Measurements from ENCODE around the gene KCNJ18.
"Not testable (repeated sequence)": the region's sequence is repeated elsewhere in the genome, so short reads cannot be mapped to it uniquely, and the experiment has no call there.

KCNJ18 gene

DNA sequence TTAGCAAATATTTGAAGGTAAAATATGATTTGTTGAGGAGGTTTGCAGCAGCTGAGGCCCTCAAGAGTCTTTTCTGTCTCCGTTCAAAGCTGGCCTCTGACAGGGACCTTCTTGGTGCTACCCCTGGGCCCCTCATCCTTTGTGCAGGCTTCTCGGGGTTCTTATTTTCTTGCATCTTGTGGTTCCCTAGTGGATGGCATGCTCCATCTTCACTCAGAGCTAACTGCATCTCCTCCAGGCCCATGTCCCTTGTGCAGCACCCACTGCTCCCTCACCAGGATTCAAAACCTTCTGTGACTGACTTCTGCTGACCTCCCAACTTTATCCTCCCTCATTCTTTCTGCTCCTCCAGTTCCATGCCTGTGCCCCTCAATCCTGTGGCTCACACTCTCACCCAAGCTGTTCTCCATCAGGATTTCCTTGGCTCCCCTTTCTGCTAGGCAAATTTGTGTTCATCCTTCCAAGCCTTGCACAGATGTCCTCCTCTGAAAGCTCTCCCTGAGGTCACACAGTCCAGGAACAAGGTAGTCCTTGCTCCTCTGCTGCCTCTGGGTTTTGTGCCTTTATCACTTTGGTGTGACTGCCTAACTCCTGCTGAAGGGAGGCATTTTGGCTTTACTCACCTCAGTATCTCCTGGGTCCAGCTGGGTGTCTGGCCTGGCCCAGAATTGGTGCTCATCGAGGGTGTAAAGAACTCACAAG, 25.5 kb upstream of the KCNJ18 start:
- H3K27me3 ChIP-seq (ENCODE audit: control insufficient read depth in 3 of 3, insufficient read depth in 3 of 3, low read depth in 1 of 3, low read length in 3 of 3); H3K36me3 ChIP-seq (replicated peaks in 1 of 2; ENCODE audit: control insufficient read depth in 2 of 2, insufficient read depth in 2 of 2, low read length in 2 of 2); H3K79me1 ChIP-seq (ENCODE audit: low read depth, low read length); H3K4me3 ChIP-seq (ENCODE audit: low read length in 2 of 2); H4K91ac ChIP-seq (ENCODE audit: low read depth, low read length, poor library complexity); H3K9me3 ChIP-seq (replicated peaks in 1 of 2; ENCODE audit: control insufficient read depth in 2 of 2, insufficient read depth in 1 of 2, low read depth in 1 of 2, low read length in 2 of 2); H2BK5ac ChIP-seq (ENCODE audit: low read length); H3K27ac ChIP-seq (replicated peaks; ENCODE audit: low read length); H2AK5ac ChIP-seq (ENCODE audit: low read depth, low read length); H2BK15ac ChIP-seq (ENCODE audit: low read length); H3K23ac ChIP-seq (ENCODE audit: low read depth, low read length, poor library complexity); H2BK12ac ChIP-seq (ENCODE audit: low read length); H3K14ac ChIP-seq (ENCODE audit: low read length); H4K8ac ChIP-seq (ENCODE audit: low read depth, low read length); DNase-seq (ENCODE audit: low spot score); H3K18ac ChIP-seq (ENCODE audit: low read length); H3K4me1 ChIP-seq (ENCODE audit: control insufficient read depth in 2 of 2, insufficient read depth in 1 of 2, low read depth in 1 of 2, low read length in 2 of 2); H2AFZ ChIP-seq (ENCODE audit: low read length); H3K9ac ChIP-seq (ENCODE audit: low read depth, low read length, poor library complexity); H3K4ac ChIP-seq (ENCODE audit: low read length); H2BK120ac ChIP-seq (ENCODE audit: low read depth, low read length); H3K4me2 ChIP-seq (ENCODE audit: insufficient read depth, low read length, poor library complexity, severe bottlenecking): not testable (repeated sequence)
- WGBS, 2 donors (ENCODE audit: extremely low coverage in 2 of 2, insufficient read length in 2 of 2, insufficient replicate concordance in 1 of 2), result no CpG with 5 or more reads among the region's 3 CpGs

DNA sequence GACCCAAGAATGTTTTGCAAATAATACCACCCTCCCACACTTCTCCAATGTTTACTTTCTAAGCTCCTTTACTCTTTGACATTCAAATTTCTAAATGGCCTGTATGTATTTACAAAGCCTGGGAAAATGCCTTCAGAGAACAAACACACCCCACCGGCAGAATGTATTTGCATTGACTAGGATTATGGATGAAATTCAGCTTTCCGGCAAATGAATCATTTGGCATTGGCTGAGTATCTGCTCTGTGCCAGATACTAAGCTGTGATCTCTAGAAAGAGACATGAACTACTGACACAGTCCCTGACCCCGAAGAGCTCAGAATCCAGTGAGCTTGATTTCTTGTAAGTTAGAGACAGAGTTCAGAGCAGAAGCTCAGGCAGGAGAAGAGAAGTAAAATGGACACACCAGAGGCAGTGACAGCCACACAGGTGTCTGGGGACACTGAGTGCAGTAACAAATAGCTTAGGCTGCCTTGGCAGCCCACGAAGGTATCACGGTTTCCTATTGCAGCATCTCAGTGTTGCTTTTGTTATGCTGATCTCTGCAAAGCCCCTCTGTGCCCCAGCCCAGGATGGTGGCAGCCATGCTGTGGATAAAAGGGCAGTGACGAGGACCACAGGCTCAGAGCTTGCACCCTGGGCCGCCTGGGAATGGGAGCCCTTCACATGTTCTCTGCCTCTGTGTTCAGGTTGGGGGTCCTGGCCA, 24.8 kb upstream of the KCNJ18 start:
- not testable (repeated sequence) for DNase-seq (ENCODE audit: low spot score); H2BK120ac ChIP-seq (ENCODE audit: low read depth, low read length); H2BK5ac ChIP-seq (ENCODE audit: low read length); H3K14ac ChIP-seq (ENCODE audit: low read length); H3K4me1 ChIP-seq (ENCODE audit: control insufficient read depth in 2 of 2, insufficient read depth in 1 of 2, low read depth in 1 of 2, low read length in 2 of 2); H4K8ac ChIP-seq (ENCODE audit: low read depth, low read length); H3K36me3 ChIP-seq (replicated peaks in 1 of 2; ENCODE audit: control insufficient read depth in 2 of 2, insufficient read depth in 2 of 2, low read length in 2 of 2); H3K23ac ChIP-seq (ENCODE audit: low read depth, low read length, poor library complexity); H3K18ac ChIP-seq (ENCODE audit: low read length); H3K4ac ChIP-seq (ENCODE audit: low read length); H3K79me1 ChIP-seq (ENCODE audit: low read depth, low read length); H3K4me3 ChIP-seq (ENCODE audit: low read length in 2 of 2); H4K91ac ChIP-seq (ENCODE audit: low read depth, low read length, poor library complexity); H2BK15ac ChIP-seq (ENCODE audit: low read length); H3K9me3 ChIP-seq (replicated peaks in 1 of 2; ENCODE audit: control insufficient read depth in 2 of 2, insufficient read depth in 1 of 2, low read depth in 1 of 2, low read length in 2 of 2); H3K27ac ChIP-seq (replicated peaks; ENCODE audit: low read length); H2BK12ac ChIP-seq (ENCODE audit: low read length); H3K27me3 ChIP-seq (ENCODE audit: control insufficient read depth in 3 of 3, insufficient read depth in 3 of 3, low read depth in 1 of 3, low read length in 3 of 3); H3K9ac ChIP-seq (ENCODE audit: low read depth, low read length, poor library complexity); H3K4me2 ChIP-seq (ENCODE audit: insufficient read depth, low read length, poor library complexity, severe bottlenecking); H2AFZ ChIP-seq (ENCODE audit: low read length); H2AK5ac ChIP-seq (ENCODE audit: low read depth, low read length)
- no CpG with 5 or more reads among the region's 7 CpGs for WGBS, 2 donors (ENCODE audit: extremely low coverage in 2 of 2, insufficient read length in 2 of 2, insufficient replicate concordance in 1 of 2)

DNA sequence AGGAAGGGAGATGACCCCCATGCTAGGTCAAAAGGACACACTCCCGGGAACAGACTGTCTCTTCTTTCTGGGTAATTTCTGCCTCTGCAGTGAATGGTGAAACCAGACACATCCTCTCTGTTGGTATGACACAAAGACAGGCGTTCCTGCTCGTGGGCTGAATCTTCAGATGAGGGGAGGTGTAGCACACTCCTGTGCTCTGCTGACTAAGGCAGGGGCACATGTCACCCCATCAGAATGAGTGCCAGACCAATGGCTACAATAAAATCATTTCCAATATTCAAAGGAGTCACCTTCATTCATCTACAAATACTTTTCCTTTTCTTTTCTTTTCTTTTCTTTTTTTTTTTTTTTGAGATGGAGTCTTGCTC, 24.2 kb upstream of the KCNJ18 start:
- H3K9ac ChIP-seq (ENCODE audit: low read depth, low read length, poor library complexity); H3K9me3 ChIP-seq (replicated peaks in 1 of 2; ENCODE audit: control insufficient read depth in 2 of 2, insufficient read depth in 1 of 2, low read depth in 1 of 2, low read length in 2 of 2); H2BK15ac ChIP-seq (ENCODE audit: low read length); H4K8ac ChIP-seq (ENCODE audit: low read depth, low read length); H2BK5ac ChIP-seq (ENCODE audit: low read length); H3K18ac ChIP-seq (ENCODE audit: low read length); H3K4me3 ChIP-seq (ENCODE audit: low read length in 2 of 2); H3K23ac ChIP-seq (ENCODE audit: low read depth, low read length, poor library complexity); H4K91ac ChIP-seq (ENCODE audit: low read depth, low read length, poor library complexity); H3K27me3 ChIP-seq (ENCODE audit: control insufficient read depth in 3 of 3, insufficient read depth in 3 of 3, low read depth in 1 of 3, low read length in 3 of 3); H2BK120ac ChIP-seq (ENCODE audit: low read depth, low read length); H3K14ac ChIP-seq (ENCODE audit: low read length); H3K4me1 ChIP-seq (ENCODE audit: control insufficient read depth in 2 of 2, insufficient read depth in 1 of 2, low read depth in 1 of 2, low read length in 2 of 2); H3K4ac ChIP-seq (ENCODE audit: low read length); H2AFZ ChIP-seq (ENCODE audit: low read length); H3K36me3 ChIP-seq (replicated peaks in 1 of 2; ENCODE audit: control insufficient read depth in 2 of 2, insufficient read depth in 2 of 2, low read length in 2 of 2); H3K79me1 ChIP-seq (ENCODE audit: low read depth, low read length); H2AK5ac ChIP-seq (ENCODE audit: low read depth, low read length); DNase-seq (ENCODE audit: low spot score); H3K27ac ChIP-seq (replicated peaks; ENCODE audit: low read length); H2BK12ac ChIP-seq (ENCODE audit: low read length); H3K4me2 ChIP-seq (ENCODE audit: insufficient read depth, low read length, poor library complexity, severe bottlenecking): not testable (repeated sequence)
- no CpG with 5 or more reads among the region's 3 CpGs for WGBS, 2 donors (ENCODE audit: extremely low coverage in 2 of 2, insufficient read length in 2 of 2, insufficient replicate concordance in 1 of 2)

DNA sequence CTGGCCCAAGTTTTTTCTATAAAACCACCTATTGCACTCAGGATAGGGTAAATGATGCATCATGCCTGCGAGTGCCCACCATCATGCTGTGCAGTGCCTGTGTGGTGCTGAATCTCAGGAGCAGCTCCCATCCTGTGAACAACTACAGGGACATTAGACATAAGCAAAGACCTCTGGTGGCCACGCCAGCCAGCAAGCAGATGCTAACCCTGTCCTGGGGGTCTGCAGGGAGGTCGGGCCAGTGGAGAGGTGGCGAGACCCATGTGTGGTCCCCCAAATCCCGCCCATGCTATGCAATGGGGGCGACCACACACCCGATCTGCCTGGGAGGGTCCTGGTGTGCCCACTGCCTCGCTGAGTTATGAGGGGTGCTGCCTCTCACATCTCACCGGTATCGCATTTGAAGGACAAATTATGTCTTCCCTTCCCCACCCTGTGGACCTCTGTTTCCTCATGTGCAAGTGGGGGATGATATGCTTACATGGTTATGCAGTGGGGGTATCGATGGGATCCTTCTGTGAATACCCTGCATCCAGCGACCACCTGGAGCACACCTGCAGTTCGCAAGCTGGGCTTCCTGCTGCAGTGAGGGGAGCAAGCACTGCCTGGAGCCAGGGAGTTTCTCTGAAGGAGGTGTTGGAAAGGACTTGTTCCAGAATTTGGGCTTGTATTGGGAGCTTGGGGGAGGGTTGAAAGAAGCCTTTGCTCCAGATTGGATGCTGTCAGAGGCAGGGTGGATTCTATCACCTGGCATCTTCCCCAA, 23.4 kb upstream of the KCNJ18 start:
- H3K23ac ChIP-seq (ENCODE audit: low read depth, low read length, poor library complexity); H2BK15ac ChIP-seq (ENCODE audit: low read length); H2BK5ac ChIP-seq (ENCODE audit: low read length); H3K4me1 ChIP-seq (ENCODE audit: control insufficient read depth in 2 of 2, insufficient read depth in 1 of 2, low read depth in 1 of 2, low read length in 2 of 2); DNase-seq (ENCODE audit: low spot score); H3K4me2 ChIP-seq (ENCODE audit: insufficient read depth, low read length, poor library complexity, severe bottlenecking); H3K36me3 ChIP-seq (replicated peaks in 1 of 2; ENCODE audit: control insufficient read depth in 2 of 2, insufficient read depth in 2 of 2, low read length in 2 of 2); H2BK12ac ChIP-seq (ENCODE audit: low read length); H3K4ac ChIP-seq (ENCODE audit: low read length); H3K9ac ChIP-seq (ENCODE audit: low read depth, low read length, poor library complexity); H3K4me3 ChIP-seq (ENCODE audit: low read length in 2 of 2); H4K8ac ChIP-seq (ENCODE audit: low read depth, low read length); H3K27ac ChIP-seq (replicated peaks; ENCODE audit: low read length); H3K79me1 ChIP-seq (ENCODE audit: low read depth, low read length); H2BK120ac ChIP-seq (ENCODE audit: low read depth, low read length); H2AK5ac ChIP-seq (ENCODE audit: low read depth, low read length); H4K91ac ChIP-seq (ENCODE audit: low read depth, low read length, poor library complexity); H3K9me3 ChIP-seq (replicated peaks in 1 of 2; ENCODE audit: control insufficient read depth in 2 of 2, insufficient read depth in 1 of 2, low read depth in 1 of 2, low read length in 2 of 2); H2AFZ ChIP-seq (ENCODE audit: low read length); H3K14ac ChIP-seq (ENCODE audit: low read length); H3K27me3 ChIP-seq (ENCODE audit: control insufficient read depth in 3 of 3, insufficient read depth in 3 of 3, low read depth in 1 of 3, low read length in 3 of 3); H3K18ac ChIP-seq (ENCODE audit: low read length): not testable (repeated sequence)
- no CpG with 5 or more reads among the region's 13 CpGs for WGBS, 2 donors (ENCODE audit: extremely low coverage in 2 of 2, insufficient read length in 2 of 2, insufficient replicate concordance in 1 of 2)
